GM15510 (cell line): ENCODE measurements around the gene STYX.

Experiments
- POLR2A ChIP-seq: IDR thresholded peaks from 3 replicates; pipeline ENCODE4 v1.6.1; 2011; ENCODE audit warnings: borderline replicate concordance; ENCODE audit not compliant: insufficient read length; ENCODE audit errors: extremely low read depth

The STYX gene

DNA sequence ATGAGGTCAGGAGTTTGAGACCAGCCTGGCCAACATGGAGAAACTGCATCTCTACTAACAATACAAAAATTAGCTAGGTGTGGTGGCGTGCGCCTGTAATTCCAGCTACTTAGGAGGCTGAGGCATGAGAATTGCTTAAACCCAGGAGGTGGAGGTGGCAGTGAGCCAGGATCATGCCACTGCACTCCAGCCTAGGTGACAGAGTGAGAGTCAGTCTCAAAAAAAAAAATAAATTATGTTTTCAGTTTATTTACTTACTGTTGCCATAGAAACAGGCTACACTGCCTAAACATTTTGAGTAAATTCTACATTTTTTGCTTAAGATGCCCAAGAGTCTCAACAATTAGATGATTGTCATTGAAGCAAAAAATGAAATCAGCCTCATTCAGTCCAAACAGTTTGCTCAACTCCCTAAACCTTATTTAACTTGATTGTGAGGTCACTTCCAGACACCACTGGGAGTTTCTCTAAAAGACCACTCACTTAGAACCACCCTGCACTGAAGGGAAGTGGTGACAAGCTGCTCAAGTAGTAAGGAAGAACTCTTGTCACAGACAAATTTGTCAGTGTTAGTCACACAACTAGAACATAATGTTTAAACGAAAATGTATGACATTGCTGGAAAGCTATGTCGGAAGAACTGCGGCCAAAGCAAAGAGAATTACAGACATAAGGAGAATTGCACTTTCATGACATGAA, 71.2 kb downstream of the STYX start:
- TF ChIP-seq POLR2A = no peak

DNA sequence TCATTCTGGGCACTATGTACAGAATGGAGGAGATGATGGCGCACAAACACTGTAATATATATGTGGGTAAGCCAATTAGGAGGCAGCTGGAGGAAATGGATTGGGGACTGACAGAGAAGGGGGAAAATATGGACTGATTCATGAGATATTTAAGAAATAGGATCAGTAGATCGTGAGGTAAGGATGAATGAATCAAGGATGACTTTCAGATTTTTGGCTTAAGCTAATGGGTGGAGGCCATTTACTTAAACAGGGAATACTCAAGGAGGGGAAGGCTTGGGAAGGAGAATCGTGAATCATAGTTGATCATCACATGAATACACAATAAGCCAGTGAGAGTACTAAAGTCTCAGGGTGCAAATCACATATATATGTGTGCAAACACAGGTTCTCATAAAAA, 72.6 kb downstream of the STYX start:
- TF ChIP-seq POLR2A = no peak

DNA sequence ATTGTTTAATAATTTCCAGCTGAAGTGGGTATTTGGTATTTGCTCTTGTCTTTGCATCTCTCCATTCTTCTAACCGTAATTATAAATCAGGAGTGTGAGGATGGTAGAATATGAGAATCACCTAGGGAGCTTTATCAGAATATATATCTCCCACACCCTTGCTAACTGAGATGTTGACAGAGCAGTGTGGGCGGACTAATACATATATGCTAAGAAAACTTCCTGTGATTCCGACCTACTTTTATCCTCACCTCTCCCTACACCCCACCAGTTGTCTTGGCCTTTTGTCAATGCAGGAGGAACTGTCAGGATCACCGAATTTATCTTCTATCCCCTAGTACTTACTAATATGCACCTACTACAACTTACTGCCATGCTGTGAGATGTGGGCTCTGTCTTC, 76.1 kb downstream of the STYX start:
- TF ChIP-seq POLR2A = no peak

DNA sequence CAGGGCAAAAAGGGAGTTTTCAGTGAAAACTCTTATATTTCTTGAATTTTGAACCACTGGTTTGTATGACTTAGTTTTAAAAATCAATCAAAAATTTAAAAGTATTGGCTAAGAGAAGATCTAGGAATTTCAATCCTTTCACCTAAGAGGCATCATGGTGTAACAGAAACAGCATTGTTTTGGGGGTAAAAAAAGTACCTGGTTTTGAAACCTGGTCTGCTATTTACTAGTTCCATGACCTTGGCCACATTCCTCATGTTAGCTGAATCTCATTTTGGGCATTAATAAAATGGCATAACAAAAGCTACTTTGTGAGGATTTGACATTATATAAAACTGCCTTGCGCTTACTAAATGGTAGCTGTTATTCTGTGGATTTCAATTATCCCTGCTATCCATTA, 78.1 kb downstream of the STYX start:
- TF ChIP-seq POLR2A = no peak

DNA sequence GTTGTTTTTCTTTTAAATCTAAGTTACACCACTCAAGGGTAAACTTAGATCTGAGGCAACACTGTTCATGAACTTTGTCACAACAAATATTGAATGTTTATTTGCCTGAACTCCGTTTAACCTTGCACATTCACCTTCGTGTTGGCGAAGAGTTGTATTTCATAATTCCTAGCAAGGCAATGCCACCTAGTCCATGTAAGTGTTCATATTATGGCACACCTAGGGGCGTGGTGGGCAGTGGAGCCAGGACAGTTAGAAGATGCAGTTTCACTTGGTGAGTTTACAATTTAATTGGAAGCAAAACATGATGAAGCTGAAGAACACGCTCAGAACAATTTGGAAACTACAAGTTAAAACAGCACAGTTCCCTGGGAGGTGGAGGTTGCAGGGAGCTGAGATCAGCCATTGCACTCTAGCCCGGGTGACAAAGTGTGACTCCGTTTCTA, 91.9 kb downstream of the STYX start:
- no peak for TF ChIP-seq POLR2A

DNA sequence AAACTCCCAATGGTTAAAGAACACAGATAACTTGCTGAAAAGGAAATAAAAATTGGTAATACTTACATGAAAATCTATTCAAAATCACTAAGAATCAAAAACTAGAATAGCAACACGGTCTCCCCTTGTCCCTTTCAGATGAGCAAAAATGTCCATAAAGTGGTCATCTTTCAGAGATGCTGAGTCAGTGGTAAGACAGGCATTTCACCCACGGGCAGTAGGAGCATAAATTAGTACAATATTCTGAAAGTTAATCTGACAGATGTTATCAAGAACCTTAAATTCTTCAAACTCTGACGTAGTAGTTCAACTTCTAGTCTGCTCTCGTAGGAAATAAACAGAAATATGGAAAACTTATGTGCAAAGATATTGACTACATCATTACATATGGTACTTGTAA, 94.5 kb downstream of the STYX start:
- no peak for TF ChIP-seq POLR2A
